HG03469 (cell line): ENCODE results near the gene FARSB.

Experiments used
- ATAC-seq: cut with Tn5 transposase; IDR thresholded peaks from one replicate; pipeline ENCODE4 v1.9.1; 2021; ENCODE audit warnings: mild to moderate bottlenecking, moderate library complexity, moderate number of reproducible peaks; ENCODE audit not compliant: unreplicated experiment

The FARSB gene

GRCh38 chr2:222668494-222669154 lies 12.7 kb upstream of the FARSB start:
- ATAC-seq: no peak

GRCh38 chr2:222663479-222663878 lies 7.6 kb upstream of the FARSB start:
- no peak for ATAC-seq

GRCh38 chr2:222656526-222657446 lies 894 bp upstream of the FARSB start:
- ATAC-seq: peak; percentile 12

GRCh38 chr2:222653280-222653679 lies 2.6 kb downstream of the FARSB start:
- no peak for ATAC-seq

GRCh38 chr2:222652491-222653255 lies 3.2 kb downstream of the FARSB start:
- ATAC-seq: no peak

- no peak for ATAC-seq
These were observed 4.0 kb downstream of the FARSB start for GRCh38 chr2:222651718-222652418.

GRCh38 chr2:222649801-222650200 lies 6.1 kb downstream of the FARSB start:
- no peak for ATAC-seq

GRCh38 chr2:222646008-222646407 lies 9.9 kb downstream of the FARSB start:
- ATAC-seq: no peak

GRCh38 chr2:222643134-222643533 lies 12.8 kb downstream of the FARSB start:
- no peak for ATAC-seq

GRCh38 chr2:222641336-222641735 lies 14.6 kb downstream of the FARSB start:
- ATAC-seq: no peak

- ATAC-seq: no peak
These were observed 18.8 kb downstream of the FARSB start for GRCh38 chr2:222637067-222637466.

GRCh38 chr2:222635295-222635694 lies 20.6 kb downstream of the FARSB start:
- no peak for ATAC-seq

- ATAC-seq: no peak
These were observed 28.1 kb downstream of the FARSB start for GRCh38 chr2:222627764-222628163.

- no peak for ATAC-seq
These were observed 32.1 kb downstream of the FARSB start for GRCh38 chr2:222623756-222624309.

GRCh38 chr2:222622910-222623309 lies 33.0 kb downstream of the FARSB start:
- ATAC-seq: no peak

- ATAC-seq: no peak
These were observed 34.0 kb downstream of the FARSB start for GRCh38 chr2:222621893-222622292.

GRCh38 chr2:222615320-222615719 lies 40.6 kb downstream of the FARSB start:
- ATAC-seq: no peak

GRCh38 chr2:222613715-222614331 lies 42.1 kb downstream of the FARSB start:
- peak; percentile 73 for ATAC-seq

GRCh38 chr2:222611684-222612083 lies 44.2 kb downstream of the FARSB start:
- ATAC-seq: no peak

GRCh38 chr2:222610746-222611145 lies 45.1 kb downstream of the FARSB start:
- no peak for ATAC-seq
